NCI-H524 (cell line): ENCODE data around the gene GOLGA6L25.
"Not testable (repeated sequence)": the region's sequence is repeated elsewhere in the genome, so short reads cannot be mapped to it uniquely, and the experiment has no call there.

ENCODE experiments used
- DNase-seq, 2 experiments: peaks; one replicate each; lab custom pipeline; 2025; lab: John Stamatoyannopoulos, UW

GOLGA6L25 gene

GRCh38 chr15:28553268-28553667 lies at the start of gene GOLGA6L25:
Gene GOLGA6L25 (plus strand): TSS chr15:28553568. CDS start chr15:28553629, 61 bp downstream.
- DNase-seq = not testable (repeated sequence)

DNA sequence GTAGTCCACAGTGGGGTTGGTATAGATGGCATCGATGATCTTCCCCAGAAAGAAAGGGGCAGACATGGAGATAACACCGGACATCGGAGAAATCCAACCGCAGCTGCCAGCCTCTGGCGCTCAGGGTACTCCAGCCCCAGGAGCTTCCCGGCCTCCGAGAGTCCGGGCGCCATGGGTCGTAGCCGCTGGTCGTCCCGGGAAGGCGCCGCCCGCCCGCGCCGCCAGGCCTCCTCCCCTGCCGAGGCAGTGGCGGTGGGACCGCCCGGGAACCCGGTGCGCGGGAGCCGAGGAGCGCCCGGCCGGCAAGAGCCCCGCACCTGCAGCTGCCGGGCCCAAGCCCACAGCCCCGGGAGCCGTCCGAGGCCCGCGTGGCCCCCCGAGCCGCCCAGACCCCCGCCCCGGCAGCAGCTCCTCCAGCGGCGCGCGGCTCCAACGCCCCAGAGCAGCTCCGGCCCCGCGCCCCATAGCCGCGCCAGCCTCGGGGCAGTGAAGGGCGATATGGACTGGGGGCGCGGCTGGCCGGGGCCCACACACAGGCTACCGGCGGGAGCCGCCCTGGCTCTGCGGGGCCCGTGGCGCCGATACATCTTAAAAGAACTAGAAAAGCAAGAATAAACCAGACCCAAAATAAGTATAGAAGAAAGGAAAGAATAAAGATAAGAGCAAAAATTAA lies 45.0 kb upstream of the GOLGA6L25 start:
- DNase-seq = not testable (repeated sequence)

GRCh38 chr15:28514128-28514527 lies 39.2 kb upstream of the GOLGA6L25 start:
- DNase-seq = not testable (repeated sequence)

DNA sequence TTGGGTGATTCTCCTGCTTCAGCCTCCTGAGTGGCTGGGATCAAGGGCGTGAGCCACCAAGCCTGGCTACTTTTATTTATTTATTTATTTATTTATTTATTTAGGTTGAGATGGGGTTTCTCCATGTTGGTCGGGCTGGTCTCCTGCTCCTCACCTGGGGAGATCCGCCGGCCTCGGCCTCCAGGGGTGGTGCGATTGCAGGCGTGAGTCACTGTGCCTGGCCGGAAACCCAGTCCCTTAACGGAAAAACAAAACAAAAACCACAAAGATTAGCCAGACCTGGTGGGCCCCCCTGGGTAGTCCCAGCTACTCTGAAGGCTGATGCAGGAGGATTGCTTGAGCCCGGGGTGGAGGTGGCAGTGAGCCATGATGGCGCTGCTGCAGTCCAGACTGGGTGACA lies 38.2 kb upstream of the GOLGA6L25 start:
- DNase-seq = not testable (repeated sequence)

- DNase-seq = not testable (repeated sequence)
Measured at GRCh38 chr15:28532954-28533353, 20.4 kb upstream of the GOLGA6L25 start, which contains the start of gene GOLGA8G. Gene GOLGA8G (minus strand): TSS chr15:28532971. CDS start chr15:28532909, 62 bp downstream.

DNA sequence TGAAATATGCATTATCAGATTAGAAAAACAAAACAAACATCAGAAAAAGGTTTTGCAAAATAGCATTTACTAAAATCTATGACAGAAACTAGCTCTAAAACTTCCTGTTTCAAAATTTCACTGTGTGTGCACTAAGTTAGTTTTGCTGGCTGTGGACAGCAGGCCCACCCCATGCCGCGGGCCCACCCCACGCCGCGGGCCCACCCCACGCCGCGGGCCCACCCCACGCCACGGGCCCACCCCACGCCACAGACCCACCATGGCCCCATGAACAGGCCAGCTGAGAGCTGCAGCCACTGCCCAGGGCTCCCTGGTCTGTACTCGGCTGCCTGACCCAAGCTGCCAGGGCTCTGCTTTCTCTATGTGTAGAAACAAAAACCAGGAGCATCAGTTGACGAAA lies 20.0 kb downstream of the GOLGA6L25 start:
- DNase-seq = not testable (repeated sequence)

GRCh38 chr15:28588977-28589606 lies 35.7 kb downstream of the GOLGA6L25 start:
- DNase-seq = not testable (repeated sequence)

GRCh38 chr15:28589769-28590168 lies 36.4 kb downstream of the GOLGA6L25 start:
- not testable (repeated sequence) for DNase-seq

DNA sequence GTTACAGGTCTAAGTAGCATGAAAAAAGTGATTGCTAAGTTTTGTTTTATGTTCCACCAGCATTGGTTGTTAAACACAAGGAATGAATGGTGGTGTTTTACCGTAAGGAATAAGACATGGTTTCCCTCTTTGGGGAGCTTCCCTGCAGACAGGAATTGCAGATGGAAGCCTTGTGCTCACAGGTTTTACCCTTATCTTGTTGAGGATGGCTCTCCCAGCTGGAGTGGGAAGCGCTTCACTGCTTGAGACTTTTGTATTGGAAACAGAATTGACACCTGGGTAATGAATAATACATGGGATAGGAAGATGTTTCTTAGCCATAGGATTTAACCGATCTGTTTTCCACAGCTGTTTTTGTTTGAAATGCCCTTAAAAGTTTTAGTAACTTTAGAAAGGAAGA lies 39.0 kb downstream of the GOLGA6L25 start:
- not testable (repeated sequence) for DNase-seq

GRCh38 chr15:28593424-28594129 lies 40.2 kb downstream of the GOLGA6L25 start:
- DNase-seq = not testable (repeated sequence)

DNA sequence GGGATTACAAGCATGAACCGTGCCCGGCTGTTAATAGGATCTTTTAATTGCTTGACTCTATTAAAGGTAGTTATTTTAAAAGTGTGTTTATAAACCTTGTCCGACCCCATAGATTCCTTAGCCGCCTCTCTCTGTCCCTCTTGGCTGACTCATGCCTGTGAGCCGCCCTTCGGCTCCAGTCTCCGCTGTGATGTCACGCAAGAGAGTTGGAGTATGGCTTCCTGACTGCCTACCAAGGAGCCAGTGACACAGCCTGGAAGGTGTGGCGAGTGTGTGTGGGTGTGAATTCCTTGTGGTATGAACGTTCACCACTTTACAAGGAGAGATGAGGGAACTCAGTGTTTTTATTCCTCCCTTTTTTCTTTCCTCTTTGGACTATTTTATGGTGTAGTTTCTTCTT lies 44.1 kb downstream of the GOLGA6L25 start:
- not testable (repeated sequence) for DNase-seq

DNA sequence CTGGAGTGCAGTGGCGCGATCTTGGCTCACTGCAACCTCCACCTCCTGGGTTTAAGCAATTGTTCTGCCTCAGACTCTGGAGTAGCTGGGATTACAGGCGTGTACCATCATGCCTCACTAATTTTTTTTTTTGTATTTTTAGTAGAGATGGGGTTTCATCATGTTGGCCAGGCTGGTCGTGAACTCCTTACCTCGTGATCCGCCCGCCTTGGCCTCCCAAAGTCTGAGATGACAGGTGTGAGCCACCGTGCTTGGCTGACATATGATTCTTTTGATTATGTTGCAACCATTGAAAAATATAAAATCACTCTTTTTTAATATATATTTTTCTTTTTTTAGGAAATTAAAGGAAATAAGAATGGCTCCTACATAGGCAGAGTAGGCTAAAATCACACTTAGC lies 44.8 kb downstream of the GOLGA6L25 start:
- DNase-seq = not testable (repeated sequence)

DNA sequence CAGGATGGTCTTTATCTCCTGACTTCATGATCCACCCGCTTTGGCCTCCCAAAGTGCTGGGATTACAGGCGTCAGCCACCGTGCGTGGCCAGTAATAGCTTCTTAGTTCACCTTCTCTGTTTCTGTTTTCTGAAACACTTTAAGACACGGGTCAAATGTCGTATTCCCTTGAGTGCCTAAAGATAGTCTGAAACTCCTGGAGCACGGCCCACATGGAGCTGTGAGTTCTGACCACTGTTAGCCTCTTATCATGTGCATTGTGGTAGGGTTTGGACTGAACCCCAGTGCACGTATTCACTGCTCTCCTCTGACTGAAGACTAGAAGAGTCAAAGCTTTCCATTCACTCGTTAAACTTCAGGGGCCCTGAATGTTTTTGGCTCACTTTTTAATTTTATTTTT lies 48.8 kb downstream of the GOLGA6L25 start:
- DNase-seq = not testable (repeated sequence)
